Stomach (tissue), 9 donors: ENCODE measurements around the gene PARK7. TPM values are rescaled to one million over a fixed set of nuclear protein-coding genes. Genes with fewer than 3 reads are reported as not detected.

Experiments used
- DNase-seq, 2 donors: peaks; one replicate each; pipeline versions ENCODE4 v3.0.0 to v3.0.0-alpha.2; 2013 to 2019
- H3K27ac ChIP-seq, 5 donors: fragments of 200-600 bp in 4 of 5; sonication (generic) in 4 of 5; one replicate each; pipeline ENCODE4 v1.5.1; 2013 to 2019; ENCODE audit warnings: mild to moderate bottlenecking in 1 of 5, moderate library complexity in 1 of 5
- H3K27me3 ChIP-seq, 3 donors: fragments of 200-600 bp; sonication (generic); one replicate each; pipeline ENCODE4 v1.5.1; 2017 to 2019; ENCODE audit warnings: mixed run types in 1 of 3
- H3K36me3 ChIP-seq, 4 donors: fragments of 200-600 bp; sonication (generic); 1 replicate in 3 of 4; 2 replicates in 1 of 4; pipeline ENCODE4 v1.5.1; 2016 to 2019
- H3K4me1 ChIP-seq, 4 donors: fragments of 200-600 bp; sonication (generic); one replicate each; pipeline ENCODE4 v1.5.1; 2016 to 2019
- H3K4me3 ChIP-seq, 4 donors: fragments of 200-600 bp; sonication (generic) in 3 of 4; one replicate each; pipeline ENCODE4 v1.5.1; 2016 to 2019; ENCODE audit warnings: mild to moderate bottlenecking in 1 of 4
- H3K9me3 ChIP-seq, 4 donors: fragments of 200-600 bp; sonication (generic); one replicate each; pipeline ENCODE4 v1.5.1; 2016 to 2019
- CTCF ChIP-seq, 7 experiments: fragments of 450-650 bp in 4 of 7; fragments of 200-600 bp in 3 of 7; sonication (generic) in 3 of 7; IDR thresholded peaks; one replicate each; pipeline ENCODE4 v1.5.1; 2016 to 2019; ENCODE audit warnings: antibody characterized with exemption in 7 of 7, control low read depth in 2 of 7, mild to moderate bottlenecking in 1 of 7
- EP300 ChIP-seq: sonication (generic); formaldehyde crosslinking; IDR thresholded peaks from one replicate; pipeline ENCODE4 v1.6.1; 2017; ENCODE audit warnings: antibody characterized with exemption
- POLR2A ChIP-seq, 4 donors: fragments of 450-650 bp; IDR thresholded peaks; one replicate each; pipeline ENCODE4 v1.6.1; 2016; ENCODE audit warnings: antibody characterized with exemption in 4 of 4, control low read depth in 2 of 4, mild to moderate bottlenecking in 1 of 4, moderate library complexity in 1 of 4
- POLR2AphosphoS5 ChIP-seq, 3 donors: sonication (generic); formaldehyde crosslinking; IDR thresholded peaks; one replicate each; pipeline ENCODE4 v1.6.1; 2016; ENCODE audit warnings: antibody characterized with exemption in 3 of 3
- WGBS, 5 donors: extraction: QIAGEN DNeasy Blood & Tissue Kit in 3 of 5; methylation state at CpG; one replicate each; pipeline versions ENCODE4 v1.1.5 to v1.1.7; 2013 to 2018; 5-methylcytosine and 5-hydroxymethylcytosine counted together
- intact Hi-C: fragments of 100-400 bp; cut with DNase I; formaldehyde crosslinking; loops from one replicate; pipeline ENCODE4 v1.15.1; 2023; ENCODE audit warnings: low total_unique reads
- polyA plus RNA-seq, 3 donors: library from polyadenylated mRNA; stranded (reverse); fragments of 200-250 nt; gene quantifications; one replicate each; pipeline ENCODE4 v1.2.3, GENCODE V29; 2013
- total RNA-seq, 5 donors: library from RNA; depleted of rRNA; stranded (reverse); fragments of >200 nt; gene quantifications; one replicate each; pipeline versions ENCODE4 v1.1.0 to v1.2.3, GENCODE V29; 2014 to 2016
- donor health status: healthy with polysubstance abuse.
- donor health status: Bipolar disorder and iron deficiency.
- donor health status: healthy.

Gene PARK7
- total and polyA plus RNA-seq, 8 donors = 41.4 to 350 (median 142) TPM

- DNase-seq = no peak
- Histone ChIP-seq H3K9me3 (no peaks in the 10 kb centered on the region), H3K36me3 (no peaks in the 10 kb centered on the region), H3K4me1 (peaks cover 25 to 81% (median 58%) of the 10 kb centered on the region in 4 donors), H3K27ac (peak overlapping the region; percentile 21 to 98 (median 89)), H3K4me3 (peak overlapping the region; percentile 68 to 83 (median 72)), H3K27me3 (peaks cover 0 to 8% (median 0%) of the 10 kb centered on the region in 3 donors)
- 0 to 64% (median 50%) methylated on average over 1 of the region's 1 CpG for WGBS, 5 donors
- intact Hi-C loops = no loop called here
- TF ChIP-seq POLR2A (IDR thresholded peaks at IDR 0.05) = no peak
- TF ChIP-seq POLR2AphosphoS5 (IDR thresholded peaks at IDR 0.05) = no peak
- no peak for TF ChIP-seq EP300
- TF ChIP-seq CTCF (IDR thresholded peaks at IDR 0.05) = no peak
These were observed 62.4 kb downstream of the PARK7 start for GRCh38 chr1:8023995-8024313.

GRCh38 chr1:8024329-8024728, 62.8 kb downstream of the PARK7 start:
- no peak for TF ChIP-seq CTCF (IDR thresholded peaks at IDR 0.05)
- TF ChIP-seq POLR2A (IDR thresholded peaks at IDR 0.05) = no peak
- TF ChIP-seq POLR2AphosphoS5 (IDR thresholded peaks at IDR 0.05) = peak in 1 of 3 donors; percentile 7
- TF ChIP-seq EP300 = no peak
- no peaks in the 10 kb centered on the region for H3K9me3 ChIP-seq
- peaks cover 24 to 80% (median 56%) of the 10 kb centered on the region in 4 donors for H3K4me1 ChIP-seq
- DNase-seq = no peak
- H3K27ac ChIP-seq = peak overlapping the region in 4 of 5 donors; percentile 88 to 98 (median 93)
- 47 to 61% (median 53%) methylated on average over 3 of the region's 3 CpGs for WGBS, 5 donors
- intact Hi-C loops = no loop called here
- peak overlapping the region; percentile 68 to 83 (median 72) for H3K4me3 ChIP-seq
- H3K36me3 ChIP-seq = no peaks in the 10 kb centered on the region
- peaks cover 0 to 8% (median 0%) of the 10 kb centered on the region in 3 donors for H3K27me3 ChIP-seq

- H3K4me1 ChIP-seq = peaks cover 19 to 72% (median 51%) of the 10 kb centered on the region in 4 donors
- DNase-seq = peak in 1 of 2 donors; percentile 69
These were observed 63.7 kb downstream of the PARK7 start for GRCh38 chr1:8025061-8025670.

GRCh38 chr1:8025671-8026144, 64.2 kb downstream of the PARK7 start:
- no peak for DNase-seq
- Histone ChIP-seq H3K27ac (peak overlapping the region; percentile 88 to 98 (median 95)), H3K27me3 (peaks cover 0 to 8% (median 0%) of the 10 kb centered on the region in 3 donors), H3K9me3 (no peaks in the 10 kb centered on the region), H3K4me1 (peaks cover 19 to 67% (median 46%) of the 10 kb centered on the region in 4 donors), H3K36me3 (no peaks in the 10 kb centered on the region), H3K4me3 (peak overlapping the region; percentile 68 to 83 (median 72))
- 0 to 2% (median 1%) methylated on average over 6 to 69 of the region's 69 CpGs; no CpG with 5 or more reads in 1 of the 5 donors for WGBS, 5 donors
- TF ChIP-seq EP300 (no peak), CTCF (IDR thresholded peaks at IDR 0.05) (no peak), POLR2A (IDR thresholded peaks at IDR 0.05) (no peak), POLR2AphosphoS5 (IDR thresholded peaks at IDR 0.05) (no peak)
- intact Hi-C loops = no loop called here

More at GRCh38 chr1:8025061-8025670, 63.7 kb downstream of the PARK7 start:
- Histone ChIP-seq H3K36me3 (no peaks in the 10 kb centered on the region), H3K4me3 (peak overlapping the region; percentile 68 to 83 (median 72)), H3K9me3 (no peaks in the 10 kb centered on the region), H3K27me3 (peaks cover 0 to 8% (median 0%) of the 10 kb centered on the region in 3 donors), H3K27ac (peak overlapping the region; percentile 88 to 98 (median 95))
- 3 to 5% (median 4%) methylated on average over 19 of the region's 19 CpGs for WGBS, 5 donors
- TF ChIP-seq POLR2AphosphoS5 (IDR thresholded peaks at IDR 0.05) = peak in 1 of 3 donors; percentile 28
- no peak for TF ChIP-seq POLR2A (IDR thresholded peaks at IDR 0.05)
- intact Hi-C loops = no loop called here
